H1 (cell line): Measurements from ENCODE around the gene TAS2R41. TPM values are rescaled to one million over a fixed set of nuclear protein-coding genes. Genes with fewer than 3 reads are reported as not detected.

Experiments
- CTCF ChIA-PET: fragments of 300-600 bp; sonication (Branson Sonifier 250); formaldehyde crosslinking; loops from one replicate; lab custom pipeline; 2021; ENCODE audit not compliant: partially characterized antibody; lab: Charles Lee
- POLR2A ChIA-PET: fragments of 300-600 bp; sonication (Branson Sonifier 250); formaldehyde crosslinking; loops from one replicate; lab custom pipeline; 2021; ENCODE audit warnings: inconsistent platforms; ENCODE audit not compliant: partially characterized antibody; lab: Charles Lee
- DNase-seq, 2 experiments: peaks; one replicate each; pipeline versions ENCODE4 v3.0.0 to v3.0.0-alpha.2; 2010 to 2022; ENCODE audit warnings: low spot score in 2 of 2, low read depth in 1 of 2, mixed read lengths in 1 of 2
- FAIRE-seq: peaks from 2 replicates; lab custom pipeline; 2011; peaks lifted over from hg19 to GRCh38; lab: Jason Lieb, UNC
- H2AFZ ChIP-seq: 2 replicates; pipeline ENCODE4 v1.8.1; 2012; ENCODE audit warnings: low read length, inconsistent platforms
- H2AK5ac ChIP-seq: 2 replicates; pipeline ENCODE4 v1.6.1; 2013; ENCODE audit warnings: low read depth, low read length
- H2BK120ac ChIP-seq: replicated peaks from 2 replicates; pipeline ENCODE3; 2013; ENCODE audit warnings: low read depth, low read length, inconsistent platforms
- H2BK12ac ChIP-seq: 2 replicates; pipeline ENCODE4 v1.6.1; 2013; ENCODE audit warnings: low read depth, low read length
- H2BK15ac ChIP-seq: 2 replicates; pipeline ENCODE4 v1.6.1; 2013; ENCODE audit warnings: low read length
- H2BK20ac ChIP-seq: 2 replicates; pipeline ENCODE4 v1.6.1; 2013; ENCODE audit warnings: low read length
- H2BK5ac ChIP-seq: 2 replicates; pipeline ENCODE4 v1.6.1; 2013; ENCODE audit warnings: low read depth, low read length
- H3K14ac ChIP-seq: 2 replicates; pipeline ENCODE4 v1.6.1; 2013; ENCODE audit warnings: inconsistent platforms; ENCODE audit not compliant: insufficient read length
- H3K18ac ChIP-seq: 2 replicates; pipeline ENCODE4 v1.6.1; 2013; ENCODE audit warnings: low read length; ENCODE audit errors: extremely low read depth
- H3K23ac ChIP-seq: 2 replicates; pipeline ENCODE4 v1.6.1; 2013; ENCODE audit warnings: inconsistent platforms; ENCODE audit not compliant: insufficient read length
- H3K23me2 ChIP-seq: 2 replicates; pipeline ENCODE4 v1.6.1; 2013; ENCODE audit warnings: low read depth, low read length
- H3K27ac ChIP-seq: 2 replicates; pipeline ENCODE4 v1.6.1; 2011; ENCODE audit warnings: low read depth, low read length, inconsistent platforms
- H3K27me3 ChIP-seq, 4 experiments: replicated peaks in 1 of 4; 1 replicate in 1 of 4; 2 replicates in 3 of 4; pipeline versions ENCODE4 v1.6.1 to v1.8.1; 2011 to 2013; ENCODE audit warnings: low read length in 3 of 4, mild to moderate bottlenecking in 3 of 4, inconsistent platforms in 2 of 4, mixed read lengths in 2 of 4, moderate library complexity in 1 of 4; ENCODE audit not compliant: control insufficient read depth in 3 of 4, insufficient read depth in 3 of 4; ENCODE audit errors: extremely low read depth in 1 of 4
- H3K36me3 ChIP-seq, 4 experiments: 2 replicates each; pipeline versions ENCODE4 v1.6.1 to v1.8.1; 2011 to 2013; ENCODE audit warnings: mild to moderate bottlenecking in 4 of 4, low read length in 3 of 4, moderate library complexity in 2 of 4, control low read depth in 1 of 4, inconsistent platforms in 1 of 4; ENCODE audit not compliant: insufficient read depth in 4 of 4, control insufficient read depth in 2 of 4
- H3K4ac ChIP-seq: replicated peaks from 2 replicates; pipeline ENCODE3; 2013; ENCODE audit warnings: low read length, low read depth, mixed read lengths, inconsistent platforms; ENCODE audit not compliant: insufficient read length
- H3K4me1 ChIP-seq, 4 experiments: replicated peaks in 1 of 4; 1 replicate in 1 of 4; 2 replicates in 3 of 4; pipeline versions ENCODE4 v1.6.1 to v1.8.1; 2011 to 2013; ENCODE audit warnings: low read length in 3 of 4, inconsistent platforms in 2 of 4, mixed read lengths in 1 of 4; ENCODE audit not compliant: insufficient read depth in 4 of 4, control insufficient read depth in 3 of 4
- H3K4me2 ChIP-seq, 2 experiments: 2 replicates each; pipeline versions ENCODE4 v1.6.1 to v1.8.1; 2011 to 2013; ENCODE audit warnings: low read depth in 2 of 2, low read length in 2 of 2, control low read depth in 1 of 2, inconsistent platforms in 1 of 2, mild to moderate bottlenecking in 1 of 2; ENCODE audit not compliant: insufficient read depth in 1 of 2
- H3K4me3 ChIP-seq, 4 experiments: fragments of 200-600, 300-600 bp in 1 of 4; sonication (generic), shearing (Covaris generic), sonication (Bioruptor Twin) in 1 of 4; 2 replicates each; pipeline versions ENCODE4 v1.5.1 to v1.8.1; 2011 to 2016; ENCODE audit warnings: low read length in 4 of 4, low read depth in 3 of 4, control low read depth in 2 of 4, inconsistent platforms in 2 of 4, mild to moderate bottlenecking in 2 of 4, mixed read lengths in 1 of 4, moderate library complexity in 1 of 4; ENCODE audit not compliant: insufficient read depth in 2 of 4; ENCODE audit errors: extremely low read depth in 1 of 4
- H3K56ac ChIP-seq: replicated peaks from 2 replicates; pipeline ENCODE3; 2013; ENCODE audit warnings: low read depth, mild to moderate bottlenecking, mixed read lengths, low read length, inconsistent platforms; ENCODE audit not compliant: insufficient read length
- H3K79me1 ChIP-seq: 2 replicates; pipeline ENCODE4 v1.6.1; 2013; ENCODE audit warnings: low read depth, low read length, control low read depth
- H3K79me2 ChIP-seq, 2 experiments: 2 replicates each; pipeline versions ENCODE4 v1.6.1 to v1.8.1; 2012 to 2013; ENCODE audit warnings: low read length in 2 of 2, mild to moderate bottlenecking in 2 of 2, inconsistent platforms in 1 of 2; ENCODE audit not compliant: insufficient read depth in 2 of 2, control insufficient read depth in 1 of 2
- H3K9ac ChIP-seq, 4 experiments: replicated peaks in 1 of 4; 1 replicate in 1 of 4; 2 replicates in 3 of 4; pipeline versions ENCODE4 v1.6.1 to v1.8.1; 2011 to 2013; ENCODE audit warnings: low read depth in 3 of 4, low read length in 3 of 4, control low read depth in 2 of 4, mild to moderate bottlenecking in 2 of 4, moderate library complexity in 2 of 4, inconsistent platforms in 1 of 4; ENCODE audit errors: extremely low read depth in 1 of 4
- H3K9me3 ChIP-seq, 2 experiments: 2 replicates each; pipeline versions ENCODE4 v1.6.1 to v1.8.1; 2012 to 2013; ENCODE audit warnings: mild to moderate bottlenecking in 2 of 2, moderate library complexity in 2 of 2, control low read depth in 1 of 2, inconsistent platforms in 1 of 2, low read depth in 1 of 2, low read length in 1 of 2, mixed read lengths in 1 of 2; ENCODE audit not compliant: insufficient read depth in 2 of 2
- H4K20me1 ChIP-seq, 2 experiments: replicated peaks in 1 of 2; 2 replicates each; pipeline versions ENCODE3 to v1.8.1; 2011 to 2013; ENCODE audit warnings: inconsistent platforms in 2 of 2, low read length in 2 of 2, mild to moderate bottlenecking in 1 of 2; ENCODE audit not compliant: insufficient read depth in 2 of 2, control insufficient read depth in 1 of 2
- H4K5ac ChIP-seq: 2 replicates; pipeline ENCODE4 v1.6.1; 2013; ENCODE audit warnings: low read length, low read depth, mixed read lengths, inconsistent platforms; ENCODE audit not compliant: insufficient read length
- H4K8ac ChIP-seq: 2 replicates; pipeline ENCODE4 v1.8.0; 2013; ENCODE audit warnings: mild to moderate bottlenecking, moderate library complexity, low read length, inconsistent platforms; ENCODE audit not compliant: insufficient read depth; ENCODE audit errors: extremely low read depth
- H4K91ac ChIP-seq: replicated peaks from 2 replicates; pipeline ENCODE3; 2013; ENCODE audit warnings: low read length, mixed read lengths, inconsistent platforms; ENCODE audit not compliant: insufficient read length
- CHD2 ChIP-seq: IDR thresholded peaks from 2 replicates; pipeline ENCODE4 v1.6.1; 2012; ENCODE audit warnings: low read length, improper control_type of control experiment
- GABPA ChIP-seq: IDR thresholded peaks from 2 replicates; pipeline ENCODE4 v1.6.1; 2011; ENCODE audit warnings: mild to moderate bottlenecking, low read length, moderate library complexity, borderline replicate concordance; ENCODE audit not compliant: insufficient read depth
- JUND ChIP-seq: IDR thresholded peaks from 2 replicates; pipeline ENCODE4 v1.6.1; 2011; ENCODE audit warnings: mild to moderate bottlenecking, improper control_type of control experiment, low read length
- KDM4A ChIP-seq: IDR thresholded peaks from one replicate; pipeline ENCODE4 v1.7.1; 2012; ENCODE audit warnings: low read depth, mild to moderate bottlenecking, moderate library complexity, low read length, inconsistent platforms; ENCODE audit not compliant: severe bottlenecking
- TAF1 ChIP-seq: IDR thresholded peaks from 2 replicates; pipeline ENCODE4 v1.6.1; 2011; ENCODE audit warnings: mild to moderate bottlenecking, low read depth, low read length
- TCF12 ChIP-seq: IDR thresholded peaks from 2 replicates; pipeline ENCODE4 v1.6.1; 2011; ENCODE audit warnings: low read depth, mild to moderate bottlenecking, low read length
- USF2 ChIP-seq: IDR thresholded peaks from 2 replicates; pipeline ENCODE4 v1.6.1; 2011; ENCODE audit warnings: low read length, improper control_type of control experiment
- YY1 ChIP-seq: IDR thresholded peaks from 2 replicates; pipeline ENCODE4 v1.6.1; 2011; ENCODE audit warnings: low read depth, mild to moderate bottlenecking, low read length
- ZNF274 ChIP-seq: IDR thresholded peaks from 2 replicates; pipeline ENCODE4 v1.7.0; 2012; ENCODE audit warnings: low read length, borderline replicate concordance; ENCODE audit errors: extremely low read depth
- WGBS, 2 experiments: shearing (Covaris generic) in 1 of 2; methylation state at CpG; one replicate each; pipeline versions ENCODE4 v1.1.6 to v1.1.7; 2013 to 2015; ENCODE audit warnings: low lambda C conversion rate in 2 of 2, mixed read lengths in 2 of 2, inconsistent platforms in 1 of 2, low coverage in 1 of 2, missing lambda C conversion rate in 1 of 2; ENCODE audit not compliant: insufficient replicate concordance in 2 of 2, insufficient coverage in 1 of 2, insufficient read length in 1 of 2; ENCODE audit errors: extremely low coverage in 1 of 2, missing lambda C conversion rate in 1 of 2; 5-methylcytosine and 5-hydroxymethylcytosine counted together
- polyA plus RNA-seq, 7 experiments: library from polyadenylated mRNA; depleted of rRNA in 3 of 7; stranded (reverse) in 5 of 7; unstranded in 2 of 7; fragments of >200 nt in 5 of 7; fragments of 200-250 nt in 2 of 7; gene quantifications; 1 replicate in 5 of 7; 2 replicates in 1 of 7; 4 replicates in 1 of 7; pipeline versions ENCODE4 v1.2.1 to v1.2.3, GENCODE V29; 2011 to 2013; ENCODE audit warnings: missing spikeins in 2 of 7, mixed read lengths in 2 of 7
- total RNA-seq: library from RNA; stranded (reverse); fragmentation: NEBNext Ultra II Directional; extraction: Animal tissue kit (Norgen Biotek cat#: 25700); gene quantifications from 2 replicates; pipeline ENCODE4 v1.2.1, GENCODE V29; 2021

Gene TAS2R41
- total and polyA plus RNA-seq, 2 of the 8 experiments (the other 6 are each of a cell fraction or from before 2014, with no cell fraction given) = 0.12 TPM; not detected in 1

GRCh38 chr7:143499743-143500348 lies 22.2 kb downstream of the TAS2R41 start:
- 93% methylated on average over 8 of the region's 8 CpGs; no CpG with 5 or more reads in 1 of the 2 experiments for WGBS, 2 experiments
- Histone ChIP-seq H2AK5ac (no peak overlapping the region), H3K4me1 (no peaks in the 10 kb centered on the region), H3K18ac (no peak overlapping the region), H2BK15ac (no peak overlapping the region), H4K5ac (no peak overlapping the region), H4K8ac (no peak overlapping the region), H2BK5ac (no peak overlapping the region), H3K9ac (no peak overlapping the region), H3K56ac (no peak overlapping the region), H3K4ac (no peak overlapping the region), H3K79me2 (no peaks in the 10 kb centered on the region), H3K27me3 (no peaks in the 10 kb centered on the region), H2BK12ac (no peak overlapping the region; the same call in 1 of the 2 replicates), H4K91ac (no peak overlapping the region), H2BK120ac (no peak overlapping the region), H3K4me2 (no peak overlapping the region), H3K9me3 (no peaks in the 10 kb centered on the region), H3K23ac (no peak overlapping the region), H3K4me3 (no peak overlapping the region), H3K36me3 (no peaks in the 10 kb centered on the region), H3K23me2 (no peaks in the 10 kb centered on the region), H3K79me1 (no peaks in the 10 kb centered on the region), H3K14ac (no peak overlapping the region), H3K27ac (no peak overlapping the region), H2BK20ac (no peak overlapping the region), H4K20me1 (no peaks in the 10 kb centered on the region), H2AFZ (no peak overlapping the region)
- DNase-seq (no peak), FAIRE-seq (no peak)
- ChIA-PET POLR2A (no interaction called here), CTCF (interaction anchor here (0.9 to 1.6 kb wide), 5 partner anchors 7 to 154 kb away, joined by 3 to 4 read pairs (median 4); no protein-coding TSS in a partner anchor)
- no peak for TF ChIP-seq JUND
- no peak for TF ChIP-seq ZNF274
- no peak for TF ChIP-seq KDM4A
- no peak for TF ChIP-seq YY1
- TF ChIP-seq TAF1 = no peak
- TF ChIP-seq CHD2 = no peak
- TF ChIP-seq GABPA = no peak
- TF ChIP-seq TCF12 = no peak
- TF ChIP-seq USF2 = no peak
